Hematopoietic multipotent progenitor cell treated with erythropoietin and hydrocortisone succinate and interleukin-3 and kit ligand, for 8 days (in vitro differentiated cells): ENCODE measurements around the gene PCDHGA4.
"Not testable (repeated sequence)": the region's sequence is repeated elsewhere in the genome, so short reads cannot be mapped to it uniquely, and the experiment has no call there.

Experiments used
- DNase-seq: peaks from one replicate; pipeline ENCODE4 v3.0.0-alpha.2; 2015

The PCDHGA4 gene

GRCh38 chr5:141349917-141350619, 4.8 kb upstream of the PCDHGA4 start, which contains the start of gene PCDHGB1:
Gene PCDHGB1 (plus strand): TSS chr5:141350099. CDS start chr5:141350261, 162 bp downstream.
- peak; percentile 40 for DNase-seq

- DNase-seq: no peak
These were observed 3.2 kb upstream of the PCDHGA4 start for GRCh38 chr5:141351591-141351990.

DNA sequence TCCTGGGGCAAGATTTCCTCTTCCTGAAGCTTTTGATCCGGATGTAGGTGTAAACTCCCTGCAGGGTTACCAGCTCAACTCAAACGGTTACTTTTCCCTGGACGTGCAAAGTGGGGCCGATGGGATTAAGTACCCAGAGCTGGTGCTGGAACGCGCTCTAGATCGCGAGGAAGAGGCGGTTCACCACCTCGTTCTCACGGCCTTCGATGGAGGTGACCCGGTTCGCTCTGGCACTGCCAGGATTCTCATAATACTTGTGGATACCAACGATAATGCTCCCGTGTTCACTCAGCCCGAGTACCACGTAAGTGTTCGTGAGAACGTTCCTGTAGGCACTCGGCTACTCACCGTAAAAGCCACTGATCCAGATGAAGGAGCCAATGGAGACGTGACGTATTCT, 820 bp downstream of the PCDHGA4 start:
- DNase-seq: no peak

GRCh38 chr5:141356133-141356532, 1.3 kb downstream of the PCDHGA4 start:
- DNase-seq: no peak

DNA sequence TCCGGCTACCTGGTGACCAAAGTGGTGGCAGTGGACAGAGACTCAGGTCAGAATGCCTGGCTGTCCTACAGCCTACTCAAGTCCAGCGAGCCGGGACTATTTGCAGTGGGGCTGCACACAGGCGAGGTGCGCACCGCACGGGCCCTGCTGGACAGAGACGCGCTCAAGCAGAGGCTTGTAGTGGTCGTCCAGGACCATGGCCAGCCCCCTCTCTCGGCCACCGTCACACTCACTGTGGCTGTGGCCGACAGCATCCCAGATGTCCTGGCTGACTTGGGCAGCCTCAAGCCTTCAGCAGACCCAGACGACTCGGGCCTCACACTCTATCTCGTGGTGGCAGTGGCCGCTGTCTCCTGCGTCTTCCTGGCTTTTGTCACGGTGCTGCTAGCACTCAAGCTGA, 2.1 kb downstream of the PCDHGA4 start:
- no peak for DNase-seq

GRCh38 chr5:141359790-141360426, 5.1 kb downstream of the PCDHGA4 start, which contains the start of gene PCDHGB2:
Gene PCDHGB2 (plus strand): TSS chr5:141359994. CDS start chr5:141360136, 142 bp downstream.
- peak; percentile 18 for DNase-seq

GRCh38 chr5:141360685-141361084, 5.9 kb downstream of the PCDHGA4 start:
- no peak for DNase-seq

DNA sequence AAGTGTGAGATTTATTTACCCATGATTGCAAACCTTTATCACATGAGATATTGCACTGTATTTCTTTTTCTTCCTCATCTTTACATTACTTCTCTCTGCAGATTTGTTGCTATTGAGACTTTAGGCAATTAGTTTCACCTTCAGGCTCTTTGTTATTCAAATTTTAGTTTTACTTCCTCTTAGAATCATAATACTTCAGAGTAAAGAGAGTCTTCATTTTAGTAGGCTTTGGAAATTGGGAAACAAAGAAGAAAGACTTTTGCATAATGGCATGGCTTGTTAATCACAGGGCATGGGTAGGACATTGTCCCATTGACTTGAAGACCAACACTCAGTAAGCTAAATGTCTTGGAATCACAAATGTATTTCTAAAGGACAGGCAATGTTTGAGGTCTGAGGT, 7.9 kb downstream of the PCDHGA4 start:
- DNase-seq: no peak

GRCh38 chr5:141363952-141364660, 9.3 kb downstream of the PCDHGA4 start, which contains the start of gene PCDHGA5:
Gene PCDHGA5 (plus strand): TSS chr5:141364162. CDS start chr5:141364331, 169 bp downstream.
- DNase-seq: no peak

DNA sequence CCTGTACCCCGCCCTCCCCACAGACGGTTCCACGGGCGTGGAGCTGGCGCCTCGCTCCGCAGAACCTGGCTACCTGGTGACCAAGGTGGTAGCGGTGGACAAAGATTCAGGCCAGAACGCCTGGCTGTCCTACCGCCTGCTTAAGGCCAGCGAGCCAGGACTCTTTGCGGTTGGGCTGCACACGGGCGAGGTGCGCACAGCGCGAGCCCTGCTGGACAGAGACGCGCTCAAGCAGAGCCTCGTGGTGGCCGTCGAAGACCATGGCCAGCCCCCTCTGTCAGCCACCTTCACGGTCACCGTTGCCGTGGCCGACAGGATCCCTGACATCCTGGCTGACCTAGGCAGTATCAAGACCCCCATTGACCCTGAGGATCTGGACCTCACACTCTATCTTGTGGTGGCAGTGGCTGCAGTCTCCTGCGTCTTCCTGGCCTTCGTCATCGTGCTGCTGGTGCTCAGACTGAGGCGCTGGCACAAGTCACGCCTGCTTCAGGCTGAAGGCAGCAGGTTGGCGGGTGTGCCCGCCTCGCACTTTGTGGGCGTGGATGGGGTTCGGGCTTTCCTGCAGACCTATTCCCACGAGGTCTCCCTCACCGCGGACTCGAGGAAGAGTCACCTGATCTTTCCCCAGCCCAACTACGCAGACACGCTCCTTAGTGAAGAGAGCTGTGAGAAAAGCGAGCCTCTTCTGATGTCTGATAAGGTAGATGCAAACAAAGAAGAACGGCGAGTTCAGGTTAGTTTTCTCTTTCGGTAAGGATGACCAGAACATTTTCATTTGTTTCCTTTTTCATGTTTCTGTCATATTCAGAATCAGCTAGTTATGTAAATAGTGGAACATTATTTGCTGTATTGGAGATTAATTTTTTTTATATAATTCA, 11.4 kb downstream of the PCDHGA4 start:
- no peak for DNase-seq

- DNase-seq: peak; percentile 7
These were observed 15.4 kb downstream of the PCDHGA4 start, which contains the start of gene PCDHGB3 for GRCh38 chr5:141369994-141370848. Gene PCDHGB3 (plus strand): TSS chr5:141370242. CDS start chr5:141370395, 153 bp downstream.

DNA sequence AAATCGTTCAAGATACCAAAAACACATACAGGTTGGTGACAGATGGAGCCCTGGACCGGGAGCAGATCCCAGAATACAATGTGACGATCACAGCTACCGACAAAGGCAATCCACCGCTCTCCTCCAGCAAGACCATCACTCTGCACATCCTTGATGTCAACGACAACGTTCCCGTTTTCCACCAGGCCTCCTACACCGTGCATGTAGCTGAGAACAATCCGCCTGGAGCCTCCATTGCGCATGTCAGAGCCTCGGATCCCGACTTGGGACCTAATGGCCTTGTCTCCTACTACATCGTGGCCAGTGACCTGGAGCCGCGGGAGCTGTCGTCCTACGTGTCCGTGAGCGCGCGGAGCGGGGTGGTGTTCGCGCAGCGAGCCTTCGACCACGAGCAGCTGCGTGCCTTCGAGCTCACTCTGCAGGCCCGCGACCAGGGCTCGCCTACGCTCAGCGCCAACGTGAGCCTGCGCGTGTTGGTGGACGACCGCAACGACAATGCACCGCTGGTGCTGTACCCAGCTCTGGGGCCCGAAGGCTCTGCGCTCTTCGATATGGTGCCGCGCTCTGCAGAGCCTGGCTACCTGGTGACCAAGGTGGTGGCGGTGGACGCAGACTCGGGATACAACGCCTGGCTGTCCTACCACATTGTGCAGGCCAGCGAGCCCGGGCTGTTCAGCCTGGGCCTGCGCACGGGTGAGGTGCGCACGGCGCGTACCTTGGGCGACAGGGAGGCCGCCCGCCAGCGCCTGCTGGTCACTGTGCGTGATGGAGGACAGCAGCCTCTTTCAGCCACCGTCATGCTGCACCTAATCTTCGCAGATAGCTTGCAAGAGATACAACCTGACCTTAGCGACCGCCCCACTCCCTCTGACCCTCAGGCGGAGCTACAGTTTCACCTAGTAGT, 17.0 kb downstream of the PCDHGA4 start:
- no peak for DNase-seq

- peak; percentile 4 for DNase-seq
These were observed 19.0 kb downstream of the PCDHGA4 start, which contains the start of gene PCDHGA6 for GRCh38 chr5:141373673-141374317. Gene PCDHGA6 (plus strand): TSS chr5:141373891. CDS start chr5:141374084, 193 bp downstream.

DNA sequence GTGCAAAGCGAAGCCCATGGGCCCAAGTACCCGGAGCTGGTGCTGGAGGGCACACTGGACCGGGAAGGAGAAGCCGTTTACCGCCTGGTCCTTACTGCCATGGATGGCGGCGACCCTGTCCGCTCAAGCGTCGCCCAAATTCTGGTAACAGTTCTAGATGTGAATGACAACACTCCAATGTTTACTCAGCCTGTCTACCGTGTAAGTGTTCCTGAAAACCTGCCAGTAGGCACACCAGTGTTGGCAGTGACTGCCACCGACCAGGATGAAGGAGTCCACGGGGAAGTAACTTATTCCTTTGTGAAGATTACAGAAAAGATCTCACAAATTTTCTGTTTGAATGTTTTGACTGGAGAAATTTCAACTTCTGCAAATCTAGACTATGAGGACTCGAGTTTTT, 19.8 kb downstream of the PCDHGA4 start:
- DNase-seq: no peak

DNA sequence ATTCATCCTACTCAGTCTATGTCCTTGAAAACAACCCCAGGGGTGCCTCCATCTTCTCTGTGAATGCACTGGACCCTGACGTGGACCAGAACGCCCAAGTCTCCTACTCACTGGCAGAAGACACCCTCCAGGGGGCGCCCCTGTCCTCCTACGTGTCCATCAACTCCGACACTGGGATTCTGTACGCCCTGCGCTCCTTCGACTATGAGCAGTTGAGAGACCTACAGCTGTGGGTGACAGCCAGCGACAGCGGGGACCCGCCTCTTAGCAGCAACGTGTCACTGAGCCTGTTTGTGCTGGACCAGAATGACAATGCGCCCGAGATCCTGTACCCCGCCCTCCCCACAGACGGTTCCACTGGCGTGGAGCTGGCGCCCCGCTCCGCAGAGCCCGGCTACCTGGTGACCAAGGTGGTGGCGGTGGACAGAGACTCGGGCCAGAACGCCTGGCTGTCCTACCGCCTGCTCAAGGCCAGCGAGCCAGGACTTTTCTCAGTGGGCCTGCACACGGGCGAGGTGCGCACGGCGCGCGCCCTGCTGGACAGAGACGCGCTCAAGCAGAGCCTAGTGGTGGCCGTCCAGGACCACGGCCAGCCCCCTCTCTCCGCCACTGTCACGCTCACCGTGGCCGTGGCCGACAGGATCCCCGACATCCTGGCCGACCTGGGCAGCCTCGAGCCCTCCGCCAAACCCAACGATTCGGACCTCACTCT, 20.8 kb downstream of the PCDHGA4 start:
- DNase-seq: not testable (repeated sequence)

- DNase-seq: no peak
These were observed 27.9 kb downstream of the PCDHGA4 start, which contains the start of gene PCDHGA7 for GRCh38 chr5:141382469-141383294. Gene PCDHGA7 (plus strand): TSS chr5:141382742. CDS start chr5:141382900, 158 bp downstream.

- DNase-seq: no peak
These were observed 28.5 kb downstream of the PCDHGA4 start for GRCh38 chr5:141383345-141383744.
